ENCODE results near the gene ZMAT5.

The ZMAT5 gene

DNA sequence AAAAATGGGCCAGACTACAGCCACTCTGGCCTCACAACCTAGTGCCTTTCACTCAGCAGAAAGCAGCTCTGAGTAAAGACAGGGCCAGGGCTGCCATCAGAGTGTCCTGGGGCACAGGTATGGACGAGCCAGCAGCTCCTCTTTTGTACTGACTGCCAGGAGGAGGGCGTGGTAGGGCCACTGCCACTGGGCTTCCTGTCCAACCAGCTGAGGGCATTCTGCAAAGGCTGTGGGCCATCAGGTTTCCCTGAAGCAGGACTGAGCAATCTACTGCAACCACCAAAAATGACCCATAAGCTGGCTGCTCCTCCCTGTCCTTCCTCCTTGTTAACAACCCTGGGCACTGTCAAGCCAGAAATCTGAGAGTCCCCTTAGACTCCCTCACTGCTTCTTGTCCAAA, 38.2 kb upstream of the ZMAT5 start:
- TF ChIP-seq, protein P1, sequence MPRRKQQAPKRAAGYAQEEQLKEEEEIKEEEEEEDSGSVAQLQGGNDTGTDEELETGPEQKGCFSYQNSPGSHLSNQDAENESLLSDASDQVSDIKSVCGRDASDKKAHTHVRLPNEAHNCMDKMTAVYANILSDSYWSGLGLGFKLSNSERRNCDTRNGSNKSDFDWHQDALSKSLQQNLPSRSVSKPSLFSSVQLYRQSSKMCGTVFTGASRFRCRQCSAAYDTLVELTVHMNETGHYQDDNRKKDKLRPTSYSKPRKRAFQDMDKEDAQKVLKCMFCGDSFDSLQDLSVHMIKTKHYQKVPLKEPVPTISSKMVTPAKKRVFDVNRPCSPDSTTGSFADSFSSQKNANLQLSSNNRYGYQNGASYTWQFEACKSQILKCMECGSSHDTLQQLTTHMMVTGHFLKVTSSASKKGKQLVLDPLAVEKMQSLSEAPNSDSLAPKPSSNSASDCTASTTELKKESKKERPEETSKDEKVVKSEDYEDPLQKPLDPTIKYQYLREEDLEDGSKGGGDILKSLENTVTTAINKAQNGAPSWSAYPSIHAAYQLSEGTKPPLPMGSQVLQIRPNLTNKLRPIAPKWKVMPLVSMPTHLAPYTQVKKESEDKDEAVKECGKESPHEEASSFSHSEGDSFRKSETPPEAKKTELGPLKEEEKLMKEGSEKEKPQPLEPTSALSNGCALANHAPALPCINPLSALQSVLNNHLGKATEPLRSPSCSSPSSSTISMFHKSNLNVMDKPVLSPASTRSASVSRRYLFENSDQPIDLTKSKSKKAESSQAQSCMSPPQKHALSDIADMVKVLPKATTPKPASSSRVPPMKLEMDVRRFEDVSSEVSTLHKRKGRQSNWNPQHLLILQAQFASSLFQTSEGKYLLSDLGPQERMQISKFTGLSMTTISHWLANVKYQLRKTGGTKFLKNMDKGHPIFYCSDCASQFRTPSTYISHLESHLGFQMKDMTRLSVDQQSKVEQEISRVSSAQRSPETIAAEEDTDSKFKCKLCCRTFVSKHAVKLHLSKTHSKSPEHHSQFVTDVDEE (CRISPR knock-in tag; IDR thresholded peaks at IDR 0.05), result no peak
- TF ChIP-seq TCF4 (CRISPR knock-in tag; IDR thresholded peaks at IDR 0.05; ENCODE audit: borderline replicate concordance) (no peak), ZFP3 (CRISPR knock-in tag; IDR thresholded peaks at IDR 0.05) (no peak)
- no peak for ATAC-seq

DNA sequence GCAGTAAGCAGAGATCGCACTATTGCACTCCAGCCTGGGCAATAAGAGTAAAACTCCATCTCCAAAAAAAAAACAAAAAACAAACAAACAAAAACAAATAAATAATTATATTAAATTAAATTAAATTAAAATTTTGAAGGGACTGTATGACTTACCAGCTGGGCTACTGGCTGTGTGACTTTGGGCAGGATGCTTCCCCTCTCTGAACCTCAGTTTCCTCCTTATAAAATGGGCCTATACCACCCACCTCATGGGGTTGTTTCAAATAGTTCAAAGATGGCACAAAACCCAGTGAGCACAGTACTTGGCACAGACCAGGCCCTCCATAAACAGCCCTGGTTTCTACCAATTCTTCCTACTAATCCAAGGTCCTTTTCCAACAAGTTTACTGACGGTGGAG, 36.4 kb upstream of the ZMAT5 start:
- ATAC-seq, result no peak
- TF ChIP-seq BACH2 (CRISPR knock-in tag; IDR thresholded peaks at IDR 0.05; ENCODE audit: borderline replicate concordance), result no peak

DNA sequence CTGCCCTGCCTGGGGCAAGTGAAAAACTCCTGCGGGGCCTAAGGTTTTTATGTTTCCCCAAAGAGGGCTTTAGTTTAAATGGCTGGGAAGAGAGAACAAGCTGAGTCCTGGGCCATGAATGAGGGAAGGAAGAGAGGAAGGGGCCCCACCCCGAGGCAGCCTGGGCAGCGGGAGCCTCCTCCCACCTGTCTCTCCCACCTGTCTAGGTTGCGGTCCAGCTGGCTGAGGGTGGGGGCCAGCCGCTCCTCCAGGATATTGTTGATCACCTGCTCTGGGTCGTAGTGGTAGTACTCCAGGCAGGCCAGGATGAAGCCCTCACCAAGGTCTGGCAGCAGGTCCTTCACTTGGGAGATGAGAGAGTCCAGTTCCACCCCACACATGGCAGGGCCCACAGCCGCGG, 35.0 kb upstream of the ZMAT5 start:
- TF ChIP-seq, protein P2, sequence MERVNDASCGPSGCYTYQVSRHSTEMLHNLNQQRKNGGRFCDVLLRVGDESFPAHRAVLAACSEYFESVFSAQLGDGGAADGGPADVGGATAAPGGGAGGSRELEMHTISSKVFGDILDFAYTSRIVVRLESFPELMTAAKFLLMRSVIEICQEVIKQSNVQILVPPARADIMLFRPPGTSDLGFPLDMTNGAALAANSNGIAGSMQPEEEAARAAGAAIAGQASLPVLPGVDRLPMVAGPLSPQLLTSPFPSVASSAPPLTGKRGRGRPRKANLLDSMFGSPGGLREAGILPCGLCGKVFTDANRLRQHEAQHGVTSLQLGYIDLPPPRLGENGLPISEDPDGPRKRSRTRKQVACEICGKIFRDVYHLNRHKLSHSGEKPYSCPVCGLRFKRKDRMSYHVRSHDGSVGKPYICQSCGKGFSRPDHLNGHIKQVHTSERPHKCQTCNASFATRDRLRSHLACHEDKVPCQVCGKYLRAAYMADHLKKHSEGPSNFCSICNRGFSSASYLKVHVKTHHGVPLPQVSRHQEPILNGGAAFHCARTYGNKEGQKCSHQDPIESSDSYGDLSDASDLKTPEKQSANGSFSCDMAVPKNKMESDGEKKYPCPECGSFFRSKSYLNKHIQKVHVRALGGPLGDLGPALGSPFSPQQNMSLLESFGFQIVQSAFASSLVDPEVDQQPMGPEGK (CRISPR knock-in tag; IDR thresholded peaks at IDR 0.05; ENCODE audit: borderline replicate concordance), result no peak
- no peak for TF ChIP-seq ESRRG (CRISPR knock-in tag; IDR thresholded peaks at IDR 0.05)
- no peak for TF ChIP-seq CSDC2 (CRISPR knock-in tag; IDR thresholded peaks at IDR 0.05)
- TF ChIP-seq, protein P3, sequence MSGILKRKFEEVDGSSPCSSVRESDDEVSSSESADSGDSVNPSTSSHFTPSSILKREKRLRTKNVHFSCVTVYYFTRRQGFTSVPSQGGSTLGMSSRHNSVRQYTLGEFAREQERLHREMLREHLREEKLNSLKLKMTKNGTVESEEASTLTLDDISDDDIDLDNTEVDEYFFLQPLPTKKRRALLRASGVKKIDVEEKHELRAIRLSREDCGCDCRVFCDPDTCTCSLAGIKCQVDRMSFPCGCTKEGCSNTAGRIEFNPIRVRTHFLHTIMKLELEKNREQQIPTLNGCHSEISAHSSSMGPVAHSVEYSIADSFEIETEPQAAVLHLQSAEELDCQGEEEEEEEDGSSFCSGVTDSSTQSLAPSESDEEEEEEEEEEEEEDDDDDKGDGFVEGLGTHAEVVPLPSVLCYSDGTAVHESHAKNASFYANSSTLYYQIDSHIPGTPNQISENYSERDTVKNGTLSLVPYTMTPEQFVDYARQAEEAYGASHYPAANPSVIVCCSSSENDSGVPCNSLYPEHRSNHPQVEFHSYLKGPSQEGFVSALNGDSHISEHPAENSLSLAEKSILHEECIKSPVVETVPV (CRISPR knock-in tag; IDR thresholded peaks at IDR 0.05), result no peak
- no peak for ATAC-seq

DNA sequence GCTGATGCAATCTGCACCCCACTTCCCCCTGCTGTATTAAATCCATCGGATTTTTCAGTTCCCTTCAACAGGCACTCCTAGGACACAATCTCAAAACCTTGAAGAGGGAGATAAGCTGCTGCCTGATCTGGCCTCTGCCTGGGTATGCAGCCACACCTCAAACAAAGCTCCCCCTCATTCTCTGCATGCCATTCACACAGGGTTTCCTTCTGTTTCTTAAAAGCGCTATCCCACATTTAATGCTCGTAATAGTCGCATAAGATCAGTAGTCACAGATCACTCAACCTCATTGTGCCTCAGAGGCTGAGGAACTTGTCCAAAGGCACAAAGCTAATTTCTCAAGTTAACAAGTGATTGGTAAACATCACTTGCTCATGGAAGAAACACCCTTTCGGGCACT, 34.3 kb upstream of the ZMAT5 start:
- no peak for ATAC-seq
- TF ChIP-seq TCF4 (CRISPR knock-in tag; IDR thresholded peaks at IDR 0.05; ENCODE audit: borderline replicate concordance) (no peak), GLIS3 (CRISPR knock-in tag; IDR thresholded peaks at IDR 0.05) (no peak), ZNF70 (CRISPR knock-in tag; IDR thresholded peaks at IDR 0.05) (no peak), SNAI2 (CRISPR knock-in tag; IDR thresholded peaks at IDR 0.05) (no peak), ZC3H10 (CRISPR knock-in tag; IDR thresholded peaks at IDR 0.05) (no peak), OSR1 (CRISPR knock-in tag; IDR thresholded peaks at IDR 0.05) (no peak), RARB (CRISPR knock-in tag; IDR thresholded peaks at IDR 0.05) (no peak)
- TF ChIP-seq, protein P4, sequence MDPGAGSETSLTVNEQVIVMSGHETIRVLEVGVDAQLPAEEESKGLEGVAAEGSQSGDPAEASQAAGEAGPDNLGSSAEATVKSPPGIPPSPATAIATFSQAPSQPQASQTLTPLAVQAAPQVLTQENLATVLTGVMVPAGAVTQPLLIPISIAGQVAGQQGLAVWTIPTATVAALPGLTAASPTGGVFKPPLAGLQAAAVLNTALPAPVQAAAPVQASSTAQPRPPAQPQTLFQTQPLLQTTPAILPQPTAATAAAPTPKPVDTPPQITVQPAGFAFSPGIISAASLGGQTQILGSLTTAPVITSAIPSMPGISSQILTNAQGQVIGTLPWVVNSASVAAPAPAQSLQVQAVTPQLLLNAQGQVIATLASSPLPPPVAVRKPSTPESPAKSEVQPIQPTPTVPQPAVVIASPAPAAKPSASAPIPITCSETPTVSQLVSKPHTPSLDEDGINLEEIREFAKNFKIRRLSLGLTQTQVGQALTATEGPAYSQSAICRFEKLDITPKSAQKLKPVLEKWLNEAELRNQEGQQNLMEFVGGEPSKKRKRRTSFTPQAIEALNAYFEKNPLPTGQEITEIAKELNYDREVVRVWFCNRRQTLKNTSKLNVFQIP (CRISPR knock-in tag; IDR thresholded peaks at IDR 0.05; ENCODE audit: borderline replicate concordance, low read depth), result no peak
- TF ChIP-seq, protein P2 (CRISPR knock-in tag; IDR thresholded peaks at IDR 0.05; ENCODE audit: borderline replicate concordance), result no peak
- TF ChIP-seq, protein P3 (CRISPR knock-in tag; IDR thresholded peaks at IDR 0.05), result no peak

Data from SK-N-SH treated with all-trans-retinoic acid at 6 μM for 48 hours (cell line).